ENCODE data around the gene EDIL3.

- TF ChIP-seq POU2F2 (IDR thresholded peaks at IDR 0.05; ENCODE audit: borderline replicate concordance, low read depth, low read length) (no peak), CTCF (IDR thresholded peaks at IDR 0.05 in 2 of 3, conservative IDR thresholded peaks at IDR 0.05 in 1 of 3; ENCODE audit: control insufficient read depth in 2 of 3, extremely low read depth in 1 of 3, insufficient read depth in 1 of 3, low read depth in 3 of 3, low read length in 3 of 3) (no peak), CBX5 (IDR thresholded peaks at IDR 0.05; ENCODE audit: low read depth) (no peak), RUNX3 (IDR thresholded peaks at IDR 0.05; ENCODE audit: low read length) (peak; percentile 41; the same call in 1 of the 2 replicates), ATF7 (IDR thresholded peaks at IDR 0.05; ENCODE audit: low read depth) (no peak)
Measured at GRCh38 chr5:84257061-84257460, 127.6 kb downstream of the EDIL3 start.
